HCT116 (cell line): ENCODE measurements around the gene TGFBI. TPM values are rescaled to one million over a fixed set of nuclear protein-coding genes. Genes with fewer than 3 reads are reported as not detected.

ENCODE experiments used
- ATAC-seq: fragments of 200-7000 bp; cut with Tn5 transposase; 2 replicates; pipeline ENCODE4 v1.9.1; 2020; ENCODE audit warnings: mild to moderate bottlenecking, moderate library complexity
- BruUV-seq: library from RNA; stranded (reverse); fragments of 400-500 nt; replicated peaks from 2 replicates; lab custom pipeline; 2021; lab: Mats Ljungman, UMichigan
- CTCF ChIA-PET: fragments of 300-600 bp; sonication (Branson Sonifier 250); formaldehyde crosslinking; loops from one replicate; lab custom pipeline; 2021; ENCODE audit warnings: antibody characterized with exemption; lab: Charles Lee
- POLR2A ChIA-PET: fragments of 300-600, 350-600 bp; sonication (Branson Sonifier 250); formaldehyde crosslinking; loops from one replicate; lab custom pipeline; 2021; ENCODE audit warnings: antibody characterized with exemption; lab: Charles Lee
- RAD21 ChIA-PET, 2 experiments: fragments of 300-600 bp; sonication (Branson Sonifier 250); formaldehyde crosslinking; loops; one replicate each; lab custom pipeline; 2023; ENCODE audit warnings: low total read pairs in 2 of 2; ENCODE audit not compliant: uncharacterized antibody in 2 of 2, unreplicated experiment in 2 of 2, low non-redundant PET in 1 of 2; lab: Charles Lee
- DNase-seq: peaks from one replicate; pipeline ENCODE4 v3.0.0-alpha.2; 2010; ENCODE audit warnings: low read depth, low spot score
- H2AFZ ChIP-seq: fragments of 200-600 bp; shearing (Covaris generic), sonication (generic); 2 replicates; pipeline ENCODE4 v1.6.1; 2017; ENCODE audit warnings: low read depth, mixed run types, mixed read lengths, antibody characterized with exemption, low read length; ENCODE audit not compliant: poor library complexity, severe bottlenecking
- H3K27ac ChIP-seq: 2 replicates; pipeline ENCODE4 v1.5.1; 2012; ENCODE audit warnings: low read depth, low read length
- H3K27me3 ChIP-seq: fragments of 200-600 bp; sonication (generic); 2 replicates; pipeline ENCODE4 v1.6.1; 2016; ENCODE audit warnings: mixed run types, low read length, mixed read lengths; ENCODE audit not compliant: insufficient read depth
- H3K36me3 ChIP-seq, 2 experiments: fragments of 200-500 bp in 1 of 2; fragments of 200-600 bp in 1 of 2; sonication (Bioruptor generic) in 1 of 2; sonication (generic) in 1 of 2; 2 replicates each; pipeline versions ENCODE4 v1.5.1 to v1.6.1; 2014 to 2016; ENCODE audit warnings: low read length in 2 of 2, inconsistent platforms in 1 of 2, mixed read lengths in 1 of 2, mixed run types in 1 of 2; ENCODE audit not compliant: insufficient read depth in 2 of 2, control insufficient read depth in 1 of 2
- H3K4me1 ChIP-seq, 2 experiments: fragments of 200-600 bp in 1 of 2; sonication (generic) in 1 of 2; 2 replicates each; pipeline versions ENCODE4 v1.5.1 to v1.6.1; 2012 to 2017; ENCODE audit warnings: low read length in 2 of 2, inconsistent platforms in 1 of 2, mild to moderate bottlenecking in 1 of 2, mixed read lengths in 1 of 2, mixed run types in 1 of 2, moderate library complexity in 1 of 2; ENCODE audit not compliant: insufficient read depth in 2 of 2, control insufficient read depth in 1 of 2
- H3K4me2 ChIP-seq: fragments of 200-600 bp; sonication (generic); 2 replicates; pipeline ENCODE4 v1.6.1; 2017; ENCODE audit warnings: mixed run types, low read length, mixed read lengths
- H3K4me3 ChIP-seq, 2 experiments: fragments of 200-600 bp in 1 of 2; sonication (generic) in 1 of 2; replicated peaks in 1 of 2; 2 replicates each; pipeline ENCODE4 v1.5.1; 2011 to 2016; ENCODE audit warnings: low read length in 2 of 2, control low read depth in 1 of 2, low read depth in 1 of 2, mild to moderate bottlenecking in 1 of 2, mixed read lengths in 1 of 2, mixed run types in 1 of 2
- H3K79me2 ChIP-seq: fragments of 200-600 bp; sonication (generic); 2 replicates; pipeline ENCODE4 v1.6.1; 2017; ENCODE audit warnings: mild to moderate bottlenecking, mixed run types, low read length, moderate library complexity, mixed read lengths; ENCODE audit not compliant: insufficient read depth
- H3K9ac ChIP-seq: fragments of 200-600 bp; sonication (generic); 2 replicates; pipeline ENCODE4 v1.6.1; 2016; ENCODE audit warnings: low read length, mixed read lengths
- H3K9me2 ChIP-seq: fragments of 200-600 bp; sonication (generic), shearing (Covaris generic); 2 replicates; pipeline ENCODE4 v1.6.1; 2017; ENCODE audit warnings: mixed run types, mild to moderate bottlenecking, moderate library complexity; ENCODE audit not compliant: insufficient read depth
- H3K9me3 ChIP-seq, 2 experiments: fragments of 200-500 bp in 1 of 2; fragments of 200-600 bp in 1 of 2; sonication (Bioruptor generic) in 1 of 2; sonication (generic) in 1 of 2; 2 replicates each; pipeline ENCODE4 v1.6.1; 2014 to 2017; ENCODE audit warnings: low read length in 2 of 2, mixed read lengths in 2 of 2, inconsistent platforms in 1 of 2, low read depth in 1 of 2, mild to moderate bottlenecking in 1 of 2, mixed run types in 1 of 2, moderate library complexity in 1 of 2; ENCODE audit not compliant: control insufficient read depth in 1 of 2, insufficient read depth in 1 of 2
- H4K20me1 ChIP-seq: fragments of 200-600 bp; sonication (generic), shearing (Covaris generic); 2 replicates; pipeline ENCODE4 v1.6.1; 2017; ENCODE audit warnings: mixed run types, mild to moderate bottlenecking, moderate library complexity; ENCODE audit not compliant: insufficient read depth
- ATF3 ChIP-seq: IDR thresholded peaks from 2 replicates; pipeline ENCODE4 v1.6.1; 2012
- CBX3 ChIP-seq: IDR thresholded peaks from 2 replicates; pipeline ENCODE4 v1.6.1; 2012; ENCODE audit warnings: low read depth
- CEBPB ChIP-seq: IDR thresholded peaks from 2 replicates; pipeline ENCODE4 v1.6.1; 2012; ENCODE audit warnings: low read depth
- CTCF ChIP-seq, 3 experiments: fragments of 200-600 bp in 1 of 3; sonication (generic) in 1 of 3; IDR thresholded peaks in 2 of 3; conservative IDR thresholded peaks in 1 of 3; 2 replicates each; pipeline ENCODE4 v1.5.1; 2012 to 2017; ENCODE audit warnings: low read depth in 2 of 3, low read length in 2 of 3, antibody characterized with exemption in 1 of 3, borderline replicate concordance in 1 of 3, control low read depth in 1 of 3, mild to moderate bottlenecking in 1 of 3, mixed read lengths in 1 of 3, mixed run types in 1 of 3, moderate library complexity in 1 of 3; ENCODE audit not compliant: insufficient read depth in 1 of 3
- EGR1 ChIP-seq: IDR thresholded peaks from 2 replicates; pipeline ENCODE4 v1.6.1; 2012; ENCODE audit warnings: low read depth
- FOSL1 ChIP-seq: IDR thresholded peaks from 2 replicates; pipeline ENCODE4 v1.6.1; 2012; ENCODE audit warnings: low read depth
- JUND ChIP-seq: IDR thresholded peaks from 2 replicates; pipeline ENCODE4 v1.6.1; 2012
- MAX ChIP-seq: IDR thresholded peaks from 2 replicates; pipeline ENCODE4 v1.6.1; 2012
- POLR2A ChIP-seq: IDR thresholded peaks from 2 replicates; pipeline ENCODE4 v1.7.0; 2011; ENCODE audit warnings: borderline replicate concordance; ENCODE audit not compliant: insufficient read depth, insufficient read length; ENCODE audit errors: extremely low read depth
- POLR2AphosphoS5 ChIP-seq: IDR thresholded peaks from 2 replicates; pipeline ENCODE4 v1.6.1; 2011; ENCODE audit warnings: mild to moderate bottlenecking, low read depth, low read length, moderate library complexity
- RAD21 ChIP-seq: IDR thresholded peaks from 2 replicates; pipeline ENCODE4 v1.6.1; 2012; ENCODE audit warnings: low read depth, mild to moderate bottlenecking
- REST ChIP-seq: IDR thresholded peaks from 2 replicates; pipeline ENCODE4 v1.6.1; 2012; ENCODE audit warnings: low read depth
- SIN3A ChIP-seq: IDR thresholded peaks from 2 replicates; pipeline ENCODE4 v1.6.1; 2012; ENCODE audit warnings: low read depth
- SP1 ChIP-seq: IDR thresholded peaks from 2 replicates; pipeline ENCODE4 v1.6.1; 2012; ENCODE audit warnings: low read depth
- SRF ChIP-seq: IDR thresholded peaks from 2 replicates; pipeline ENCODE4 v1.6.1; 2012; ENCODE audit warnings: low read depth
- YY1 ChIP-seq: IDR thresholded peaks from 2 replicates; pipeline ENCODE4 v1.6.1; 2011; ENCODE audit warnings: low read length, low read depth, moderate library complexity, mild to moderate bottlenecking; ENCODE audit not compliant: insufficient replicate concordance; ENCODE audit errors: extremely low read depth
- ZBTB33 ChIP-seq: IDR thresholded peaks from 2 replicates; pipeline ENCODE4 v1.6.1; 2011; ENCODE audit warnings: mild to moderate bottlenecking, low read length, moderate library complexity; ENCODE audit not compliant: insufficient replicate concordance; ENCODE audit errors: extremely low read depth
- ZFX ChIP-seq: fragments of 450-650 bp; IDR thresholded peaks from 2 replicates; pipeline ENCODE4 v1.6.1; 2017
- intact Hi-C: fragments of 100-400 bp; cut with micrococcal nuclease; formaldehyde crosslinking; loops from 2 replicates; pipeline ENCODE4 v1.10.0; 2022
- total RNA-seq: library from RNA; stranded (reverse); gene quantifications from one replicate; pipeline ENCODE4 v1.2.1, GENCODE V29; 2021; ENCODE audit not compliant: unreplicated experiment

TGFBI gene
- total RNA-seq, 1 experiment from 2014 or later, result 0.64 TPM

GRCh38 chr5:136007271-136007670, 21.5 kb upstream of the TGFBI start:
- Histone ChIP-seq H3K79me2 (no peaks in the 10 kb centered on the region), H3K27me3 (peaks cover 74% of the 10 kb centered on the region), H3K4me1 (peaks cover 18 to 32% of the 10 kb centered on the region in 2 experiments), H4K20me1 (no peaks in the 10 kb centered on the region), H3K9me2 (no peaks in the 10 kb centered on the region), H3K9ac (no peak overlapping the region), H3K9me3 (no peaks in the 10 kb centered on the region), H3K27ac (no peak overlapping the region), H2AFZ (no peak overlapping the region), H3K4me2 (peak overlapping the region; percentile 40; the same call in 1 of the 2 replicates), H3K4me3 (no peak overlapping the region), H3K36me3 (no peaks in the 10 kb centered on the region)
- ChIA-PET CTCF (no interaction called here), POLR2A (no interaction called here), RAD21 (no interaction called here)
- intact Hi-C loops, result no loop called here
- BruUV-seq, result no TSS peak
- no peak for DNase-seq
- TF ChIP-seq POLR2AphosphoS5 (no peak), MAX (no peak), ZBTB33 (no peak), SP1 (no peak), EGR1 (no peak), RAD21 (no peak), CBX3 (no peak), FOSL1 (no peak), SIN3A (no peak), ZFX (no peak), JUND (no peak), CTCF (IDR thresholded peaks at IDR 0.05 in 2 of 3, conservative IDR thresholded peaks at IDR 0.05 in 1 of 3; ENCODE audit: borderline replicate concordance in 1 of 3, insufficient read depth in 1 of 3, low read depth in 2 of 3, low read length in 2 of 3) (no peak), REST (no peak), CEBPB (no peak), SRF (no peak), POLR2A (no peak), YY1 (no peak), ATF3 (no peak)
- peak; percentile 6; the same call in 1 of the 2 replicates for ATAC-seq
